ENCODE measurements around the gene LRRC28.

DNA sequence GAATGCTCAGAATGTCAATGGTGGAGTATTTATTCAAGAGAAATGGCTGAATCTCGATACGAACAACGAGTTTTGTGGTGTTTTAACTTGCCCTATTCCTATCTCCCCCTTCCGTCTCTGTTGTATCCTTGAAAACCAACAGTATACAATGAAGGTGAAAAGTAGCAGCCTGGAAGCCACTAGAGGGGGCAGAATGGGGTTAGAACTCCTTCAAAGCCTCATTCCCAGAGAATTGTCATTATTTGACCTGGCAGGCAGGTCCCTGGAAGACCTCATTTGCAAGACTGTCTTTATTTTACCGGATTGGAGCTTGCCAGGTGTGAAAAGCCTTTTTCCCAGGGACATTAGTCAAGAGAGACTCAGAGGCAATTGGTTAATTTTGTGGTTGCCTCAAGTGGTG is 139.4 kb downstream of the LRRC28 start:
- TF ChIP-seq, protein P1, sequence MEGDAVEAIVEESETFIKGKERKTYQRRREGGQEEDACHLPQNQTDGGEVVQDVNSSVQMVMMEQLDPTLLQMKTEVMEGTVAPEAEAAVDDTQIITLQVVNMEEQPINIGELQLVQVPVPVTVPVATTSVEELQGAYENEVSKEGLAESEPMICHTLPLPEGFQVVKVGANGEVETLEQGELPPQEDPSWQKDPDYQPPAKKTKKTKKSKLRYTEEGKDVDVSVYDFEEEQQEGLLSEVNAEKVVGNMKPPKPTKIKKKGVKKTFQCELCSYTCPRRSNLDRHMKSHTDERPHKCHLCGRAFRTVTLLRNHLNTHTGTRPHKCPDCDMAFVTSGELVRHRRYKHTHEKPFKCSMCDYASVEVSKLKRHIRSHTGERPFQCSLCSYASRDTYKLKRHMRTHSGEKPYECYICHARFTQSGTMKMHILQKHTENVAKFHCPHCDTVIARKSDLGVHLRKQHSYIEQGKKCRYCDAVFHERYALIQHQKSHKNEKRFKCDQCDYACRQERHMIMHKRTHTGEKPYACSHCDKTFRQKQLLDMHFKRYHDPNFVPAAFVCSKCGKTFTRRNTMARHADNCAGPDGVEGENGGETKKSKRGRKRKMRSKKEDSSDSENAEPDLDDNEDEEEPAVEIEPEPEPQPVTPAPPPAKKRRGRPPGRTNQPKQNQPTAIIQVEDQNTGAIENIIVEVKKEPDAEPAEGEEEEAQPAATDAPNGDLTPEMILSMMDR (IDR thresholded peaks at IDR 0.05): no peak
- TF ChIP-seq POLR2A (IDR thresholded peaks at IDR 0.05): no peak
